Hematopoietic multipotent progenitor cell treated with erythropoietin and hydrocortisone succinate and interleukin-3 and kit ligand, for 15 days (in vitro differentiated cells): Measurements from ENCODE around the gene ITPKB.
"Not testable (repeated sequence)": the region's sequence is repeated elsewhere in the genome, so short reads cannot be mapped to it uniquely, and the experiment has no call there.

Experiments used
- DNase-seq: peaks from one replicate; pipeline ENCODE4 v3.0.0-alpha.2; 2015; ENCODE audit warnings: low spot score

Gene ITPKB

DNA sequence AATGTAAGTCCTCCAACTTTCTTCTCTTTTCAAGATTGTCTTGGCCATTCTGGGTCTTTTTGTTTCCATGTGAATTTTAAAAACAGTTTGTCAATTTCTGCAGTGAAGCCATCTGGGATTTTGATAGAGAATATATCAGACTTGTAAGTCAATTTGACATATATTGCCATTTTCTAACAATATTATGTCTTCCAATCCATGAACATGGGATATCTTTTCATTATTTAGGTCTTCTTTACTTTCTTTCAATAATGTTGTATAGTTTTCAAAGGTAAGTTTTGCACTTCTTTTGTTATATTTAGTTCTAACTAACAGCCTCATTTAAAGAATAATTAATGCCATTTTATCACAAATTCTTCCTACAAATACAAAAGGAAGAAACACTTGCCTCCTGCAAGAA is 117.1 kb downstream of the ITPKB start:
- no peak for DNase-seq

GRCh38 chr1:226619031-226619430 is 120.1 kb downstream of the ITPKB start:
- no peak for DNase-seq

GRCh38 chr1:226618380-226618779 is 120.7 kb downstream of the ITPKB start:
- no peak for DNase-seq

- DNase-seq: not testable (repeated sequence)
Observed at GRCh38 chr1:226617719-226618118, 121.4 kb downstream of the ITPKB start.

- no peak for DNase-seq
Observed at GRCh38 chr1:226617109-226617508, 122.0 kb downstream of the ITPKB start.

DNA sequence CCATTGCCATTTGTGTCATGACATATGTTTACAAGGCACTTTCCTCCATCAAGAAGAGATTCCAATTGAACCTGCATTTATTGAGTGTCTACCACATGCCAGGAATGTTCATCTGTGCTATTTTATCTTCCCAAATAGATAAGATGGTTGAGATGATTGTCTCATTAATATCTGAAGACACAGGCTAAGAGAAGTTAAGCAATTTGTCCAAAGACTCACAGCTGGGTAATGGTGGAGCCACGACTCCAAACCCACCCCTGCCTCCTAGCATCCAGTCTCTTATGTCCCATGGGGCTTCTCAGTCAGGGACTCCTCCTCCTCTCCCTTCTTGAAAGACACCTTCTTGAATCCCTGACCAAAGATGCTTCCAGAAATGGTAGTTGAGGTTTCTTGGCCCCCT is 122.4 kb downstream of the ITPKB start:
- no peak for DNase-seq

- DNase-seq: no peak
Observed at GRCh38 chr1:226615876-226616275, 123.2 kb downstream of the ITPKB start.

DNA sequence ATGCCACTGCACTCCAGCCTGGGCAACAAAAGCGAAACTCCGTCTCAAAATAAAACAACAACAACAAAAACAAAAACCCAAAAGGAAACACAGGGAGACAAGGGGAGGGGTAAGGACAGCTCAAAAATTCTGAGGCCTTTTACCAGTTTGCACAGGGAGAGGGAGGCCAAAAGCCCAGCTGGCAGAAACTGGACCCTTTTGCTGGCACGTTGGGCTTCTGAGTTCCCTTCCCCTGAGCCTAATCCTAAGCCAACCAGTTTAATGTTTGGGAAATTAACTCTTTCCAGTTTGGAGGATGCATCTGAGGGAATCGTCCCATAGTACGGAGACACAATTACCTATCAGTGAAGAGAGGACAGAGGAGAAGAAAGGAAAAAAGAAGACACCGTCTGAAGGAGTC is 127.1 kb downstream of the ITPKB start:
- DNase-seq: not testable (repeated sequence)

DNA sequence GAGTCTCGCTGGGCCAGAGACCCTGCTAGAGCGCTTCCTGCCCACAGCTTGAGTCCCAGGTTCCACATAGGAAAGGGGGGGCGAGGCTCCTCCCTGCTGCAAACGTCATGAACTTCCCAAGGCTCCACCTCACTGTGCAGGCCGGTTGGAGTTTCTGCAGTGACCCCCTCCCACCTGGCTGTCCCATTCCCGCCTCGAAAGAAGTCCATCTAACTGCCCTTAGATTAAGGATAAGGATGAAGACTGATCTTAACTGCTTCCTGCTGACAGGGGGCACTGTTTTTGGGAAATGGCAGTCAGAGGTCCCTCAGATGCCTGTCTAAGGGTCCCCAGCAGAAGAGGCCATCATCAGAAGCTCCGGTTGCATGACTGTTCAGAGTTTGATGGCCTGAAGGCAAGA is 127.8 kb downstream of the ITPKB start:
- no peak for DNase-seq

DNA sequence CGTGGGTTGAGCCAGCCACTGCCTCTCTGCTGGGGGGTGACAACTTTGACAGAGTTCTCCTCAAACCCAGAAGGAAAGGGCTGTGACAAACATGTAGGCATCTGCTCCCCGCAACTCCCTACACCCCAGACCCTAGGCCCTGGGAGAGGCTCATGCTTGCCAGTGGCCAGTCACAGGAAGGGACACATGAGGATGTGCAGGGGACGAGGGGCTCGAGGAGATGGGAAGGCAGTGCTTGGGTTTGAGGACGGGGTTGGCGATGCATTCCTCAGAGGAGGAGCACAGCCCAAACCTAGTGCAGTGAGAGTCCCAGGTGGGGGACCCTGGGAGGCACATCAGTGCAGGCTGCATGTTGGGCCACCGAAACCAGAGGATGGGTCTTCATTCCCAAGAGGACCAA is 128.4 kb downstream of the ITPKB start:
- no peak for DNase-seq

DNA sequence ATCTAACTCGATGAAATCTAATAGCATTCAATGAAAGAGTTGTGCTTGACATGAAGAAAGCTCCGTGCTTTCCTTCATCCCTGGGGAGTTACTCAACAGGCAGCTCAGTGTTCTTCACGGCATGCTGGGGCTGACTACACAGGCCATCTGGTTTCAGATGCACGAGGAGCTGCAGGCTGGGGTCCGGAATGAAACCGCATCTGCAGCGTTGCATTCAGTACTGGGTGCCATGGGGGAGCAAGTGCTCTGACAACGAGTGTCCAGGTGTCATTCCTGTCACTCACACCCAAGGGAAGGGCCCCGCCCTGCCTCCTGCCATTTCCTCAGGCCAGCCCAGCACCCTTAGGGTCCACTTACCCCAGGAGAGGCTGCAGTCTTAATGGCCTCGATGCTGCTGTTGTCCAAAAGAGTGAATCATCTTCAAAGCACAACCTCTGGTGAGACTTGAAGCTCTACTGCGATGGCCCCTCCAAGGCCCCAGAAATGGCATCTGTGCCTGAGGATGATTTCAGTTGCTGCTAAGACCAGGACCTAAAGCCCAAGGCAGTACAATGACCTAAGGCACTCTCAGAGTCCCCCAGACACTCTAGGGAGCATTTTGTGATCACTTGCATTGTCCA is 129.1 kb downstream of the ITPKB start:
- DNase-seq: no peak

DNA sequence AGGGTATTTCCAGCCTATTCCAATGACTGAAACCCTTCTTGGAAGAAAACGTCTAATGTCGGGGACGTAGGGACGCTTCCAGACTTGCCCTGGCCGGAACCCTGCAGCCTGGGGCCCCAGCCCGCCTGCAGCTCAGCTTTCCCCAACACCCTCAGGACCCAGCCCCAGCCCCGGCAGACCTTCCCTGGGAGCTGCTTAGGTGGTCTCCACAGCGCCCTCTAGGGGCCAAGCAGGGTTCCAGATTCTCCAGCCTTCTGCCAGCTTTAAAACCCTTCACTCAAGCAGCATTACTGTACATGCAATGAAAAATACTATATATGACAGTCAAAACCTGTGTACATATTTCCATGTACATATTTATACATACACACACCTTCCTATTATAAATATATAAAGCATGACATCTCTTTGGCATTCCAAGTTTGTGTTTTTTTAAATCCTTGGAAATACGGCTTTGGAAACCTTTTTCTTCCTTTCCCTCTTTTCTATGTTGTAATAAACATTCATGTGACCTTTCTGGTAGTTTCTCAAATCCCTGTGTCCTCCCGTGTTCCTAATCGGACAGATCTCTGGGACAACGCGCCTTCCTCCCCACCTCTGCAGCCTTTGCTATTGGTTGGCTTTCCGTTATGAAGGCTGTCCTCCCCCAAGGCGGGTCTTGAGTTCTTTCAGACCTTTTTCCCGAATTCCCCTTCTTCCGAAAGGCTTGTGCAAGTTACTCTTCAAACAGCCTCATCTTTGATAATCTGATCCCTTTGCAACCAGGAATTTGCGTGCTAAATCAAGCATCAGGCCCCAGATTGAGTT is 130.2 kb downstream of the ITPKB start:
- peak; percentile 65 for DNase-seq

GRCh38 chr1:226607821-226608220 is 131.3 kb downstream of the ITPKB start:
- DNase-seq: no peak

DNA sequence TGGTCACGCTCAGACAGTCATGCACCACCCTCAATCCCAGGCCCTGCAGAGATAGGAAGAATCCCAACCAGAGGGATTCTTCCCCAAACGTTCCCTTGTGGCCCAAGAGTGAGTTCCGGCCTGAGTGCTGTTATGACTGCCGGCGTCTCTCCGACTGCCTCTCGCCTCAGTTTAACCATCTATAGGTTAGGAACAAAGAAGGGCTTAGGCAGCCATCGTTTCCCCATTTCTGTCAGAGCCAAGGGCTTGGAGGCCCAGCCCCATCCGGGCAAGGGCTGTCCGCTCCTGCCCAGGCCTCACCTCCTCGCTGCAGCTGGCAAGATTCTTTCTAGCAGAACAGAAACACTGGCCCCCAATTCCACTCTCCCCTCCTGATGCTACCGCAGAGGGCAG is 131.8 kb downstream of the ITPKB start:
- no peak for DNase-seq

DNA sequence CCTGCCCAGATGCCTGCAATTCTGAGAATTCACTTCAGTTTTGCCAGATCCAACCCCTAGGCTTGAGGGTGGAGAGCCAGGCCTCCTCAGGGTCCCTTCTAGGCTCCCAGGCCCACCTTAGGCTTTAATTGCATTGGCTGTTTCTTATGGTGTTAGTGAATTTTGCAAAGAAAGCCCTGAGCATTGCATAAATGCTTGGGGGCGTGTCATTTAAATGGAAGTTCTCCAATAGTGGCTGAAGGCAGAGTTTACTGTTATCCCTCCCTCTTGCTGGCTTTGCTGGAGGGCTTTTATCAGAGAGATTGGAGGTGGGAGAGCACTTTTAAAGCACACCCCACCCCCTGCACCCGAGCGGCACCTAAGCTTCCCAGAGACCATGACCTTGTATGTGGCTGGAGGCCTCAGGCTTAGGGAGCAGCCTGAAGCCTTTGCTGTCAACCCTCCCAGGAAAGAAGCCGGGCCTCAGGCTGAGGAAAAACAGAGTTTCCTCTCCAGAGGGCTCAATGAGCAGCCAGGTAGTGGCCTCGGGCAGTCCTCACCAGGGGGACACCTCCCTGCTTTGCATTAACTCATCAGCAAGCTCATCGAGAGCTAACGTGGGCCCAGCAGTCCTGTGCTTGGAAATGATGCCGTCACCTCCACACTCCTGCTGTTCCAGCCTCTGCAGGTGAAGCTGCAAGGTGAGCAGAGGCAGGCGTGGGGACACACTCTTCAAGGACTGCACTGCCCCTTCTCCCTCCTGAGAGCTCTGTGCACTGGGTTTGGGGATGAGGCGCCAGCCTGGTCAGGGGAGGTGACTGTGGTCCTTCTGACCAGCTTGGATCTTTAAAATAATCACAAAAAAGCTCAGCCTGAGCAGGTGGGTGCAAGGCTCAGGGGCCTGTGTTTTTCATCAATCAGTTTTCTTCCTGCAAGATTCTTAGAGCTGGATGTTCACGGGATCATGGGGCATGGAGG is 132.5 kb downstream of the ITPKB start:
- no peak for DNase-seq

DNA sequence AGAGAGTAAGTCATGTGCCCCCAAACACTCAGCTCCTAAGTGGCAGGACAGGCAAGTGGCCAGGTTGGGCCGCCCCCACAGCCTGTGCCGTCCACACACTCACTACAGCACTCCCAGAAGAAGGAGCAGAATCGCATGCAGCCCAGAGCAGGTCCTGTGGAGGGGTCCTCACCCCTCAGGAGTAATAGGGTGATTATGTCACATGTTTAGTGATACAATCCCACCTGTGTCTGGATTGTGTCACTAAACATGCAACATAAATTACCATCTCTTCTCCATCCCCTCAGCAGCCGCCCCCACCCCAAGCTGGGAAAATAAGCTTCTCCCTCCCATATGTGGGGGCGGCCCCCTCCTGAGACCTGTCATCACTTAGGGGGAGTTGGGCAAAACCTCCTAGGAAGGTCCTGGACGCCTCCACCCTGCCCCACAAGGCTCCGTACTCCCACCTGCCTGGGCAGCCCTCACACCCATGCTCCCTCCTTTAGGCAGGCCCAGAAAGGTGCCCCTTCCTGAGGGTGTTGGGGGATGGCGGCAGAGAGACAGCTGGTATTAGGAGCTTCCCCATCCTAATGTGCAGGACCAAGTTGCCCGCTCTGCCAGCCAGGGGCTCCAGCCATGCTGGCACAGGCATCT is 133.6 kb downstream of the ITPKB start:
- DNase-seq: no peak

DNA sequence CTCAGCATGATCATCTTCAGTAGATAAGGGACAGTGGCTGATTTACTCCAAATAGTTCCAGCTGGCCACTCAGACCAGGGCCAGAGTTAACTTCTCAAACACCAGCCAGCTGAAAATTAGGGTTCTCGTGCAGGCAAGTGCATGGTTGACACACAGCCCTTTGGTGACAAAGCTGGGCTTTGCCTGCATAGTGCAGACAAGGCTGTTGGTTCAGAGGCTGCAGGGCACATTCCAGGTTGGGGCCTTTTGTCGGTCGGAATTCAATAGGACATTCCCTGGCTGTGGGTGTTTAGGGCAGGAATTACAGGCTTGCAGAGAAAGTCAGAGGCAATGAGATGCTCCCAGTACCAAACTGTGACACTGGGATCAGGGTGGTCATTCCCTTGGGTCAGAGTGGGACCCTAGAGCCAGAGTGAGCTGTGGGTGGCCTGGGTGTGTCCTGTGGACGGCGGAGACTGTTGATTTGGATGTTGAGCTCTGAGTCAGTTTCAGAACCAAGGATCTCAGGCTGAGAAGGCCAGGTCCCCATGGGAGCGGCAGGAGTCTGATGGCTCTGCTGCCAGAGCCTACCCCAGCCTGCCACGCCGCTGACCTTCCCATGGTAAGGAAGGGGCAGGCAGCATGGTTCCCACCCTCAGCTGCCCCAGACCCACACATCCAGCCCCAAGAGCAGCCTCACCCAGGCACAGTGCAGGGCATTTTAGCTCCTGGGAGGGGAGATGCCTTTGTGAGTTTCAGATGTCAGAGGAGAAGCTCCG is 134.3 kb downstream of the ITPKB start:
- DNase-seq: no peak

GRCh38 chr1:226603858-226604559 is 135.1 kb downstream of the ITPKB start:
- DNase-seq: no peak

GRCh38 chr1:226603022-226603857 is 135.8 kb downstream of the ITPKB start:
- no peak for DNase-seq
